ENCODE measurements around the gene NKAPD1. TPM values are rescaled to one million over a fixed set of nuclear protein-coding genes. Genes with fewer than 3 reads are reported as not detected.

The NKAPD1 gene
- total RNA-seq, 1 experiment from 2014 or later: 19.4 TPM

DNA sequence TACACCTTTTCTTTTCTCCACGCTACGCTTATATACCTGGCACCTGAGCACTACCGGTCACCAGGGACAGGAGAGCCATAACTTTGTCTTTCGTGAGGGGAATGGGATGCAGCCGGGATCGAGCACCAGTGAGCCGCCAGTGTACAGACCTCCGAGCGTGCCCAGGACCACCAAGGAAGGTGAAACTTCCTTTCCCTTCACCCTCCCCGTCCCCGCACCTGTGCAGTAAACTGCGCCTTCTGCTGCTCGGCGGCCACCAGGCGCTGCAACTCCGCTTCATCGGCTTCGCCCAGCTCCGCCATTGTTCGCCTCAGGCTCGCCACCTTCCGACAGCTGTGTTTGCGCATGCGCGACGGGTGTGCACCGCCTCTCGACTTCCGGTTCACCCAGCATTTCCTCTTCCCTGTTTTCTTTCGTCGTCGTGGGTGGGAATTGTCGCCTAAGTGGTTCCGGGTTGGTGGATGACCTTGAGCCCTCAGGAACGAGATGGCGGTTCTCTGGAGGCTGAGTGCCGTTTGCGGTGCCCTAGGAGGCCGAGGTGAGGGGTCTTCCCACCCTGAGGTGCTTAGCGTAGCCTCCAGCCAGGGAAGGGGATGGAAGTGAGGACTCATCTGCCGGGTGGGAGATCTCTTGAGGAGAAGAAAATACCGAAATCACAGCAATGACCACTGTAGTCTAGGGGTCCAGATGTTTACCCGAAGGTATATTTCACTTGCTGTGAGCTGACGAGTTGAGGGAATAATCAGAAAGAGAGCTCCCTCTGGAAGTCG, 12.5 kb downstream of the NKAPD1 start, which contains the start of the genes SDHD and TIMM8B (continued):
- peak; percentile 73 for TF ChIP-seq SIN3A (IDR thresholded peaks at IDR 0.05; ENCODE audit: low read depth)
- TF ChIP-seq FOSL1 (IDR thresholded peaks at IDR 0.05; ENCODE audit: low read depth): no peak

DNA sequence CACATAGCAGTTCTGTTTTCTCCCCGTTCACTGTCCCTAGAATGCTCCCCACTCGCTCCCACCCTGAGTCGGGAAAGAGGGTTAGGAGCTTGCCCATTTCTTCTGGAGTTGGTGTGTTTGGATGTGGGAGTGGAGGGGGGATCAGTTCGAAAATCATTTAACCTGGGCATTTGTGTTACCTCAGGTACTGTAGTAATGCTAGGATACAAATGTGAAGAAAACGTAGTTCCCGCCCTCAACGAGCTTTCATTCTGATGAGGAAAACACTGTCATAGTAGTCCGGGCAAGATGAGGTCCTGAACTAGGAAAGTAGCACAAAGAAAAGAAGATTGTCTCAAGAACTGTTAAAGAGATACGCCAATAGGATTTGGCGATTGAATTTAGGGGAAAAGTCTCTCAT, 13.1 kb downstream of the NKAPD1 start:
- ChIA-PET RAD21 (ENCODE audit: low non-redundant PET in 1 of 2, low total read pairs in 2 of 2, uncharacterized antibody in 2 of 2, unreplicated experiment in 2 of 2) (no interaction called here), POLR2A (interaction anchor here (1.0 to 1.3 kb wide), 2 partner anchors 13 to 132 kb away, joined by 3 to 4 read pairs; no protein-coding TSS in a partner anchor), CTCF (interaction anchor here (1.0 to 1.1 kb wide), 2 partner anchors 26 to 193 kb away, joined by 3 read pairs; no protein-coding TSS in a partner anchor)
- Histone ChIP-seq H3K9me2 (ENCODE audit: insufficient read depth) (no peaks in the 10 kb centered on the region), H2AFZ (ENCODE audit: low read depth, low read length, poor library complexity, severe bottlenecking) (no peak overlapping the region), H3K9ac (ENCODE audit: low read length) (peak overlapping the region; percentile 97), H3K27ac (ENCODE audit: low read depth, low read length) (peak overlapping the region; percentile 65), H3K27me3 (ENCODE audit: insufficient read depth, low read length) (no peaks in the 10 kb centered on the region), H3K4me3 (replicated peaks in 1 of 2; ENCODE audit: low read depth in 1 of 2, low read length in 2 of 2) (peak overlapping the region; percentile 87 to 93), H4K20me1 (ENCODE audit: insufficient read depth) (no peaks in the 10 kb centered on the region), H3K79me2 (ENCODE audit: insufficient read depth, low read length) (peaks cover 82% of the 10 kb centered on the region), H3K4me1 (ENCODE audit: control insufficient read depth in 1 of 2, insufficient read depth in 2 of 2, low read length in 2 of 2) (peaks cover 0 to 15% of the 10 kb centered on the region in 2 experiments; a peak in 2 of 4 replicates), H3K4me2 (ENCODE audit: low read length) (peak overlapping the region; percentile 79), H3K9me3 (ENCODE audit: control insufficient read depth in 1 of 2, insufficient read depth in 1 of 2, low read depth in 1 of 2, low read length in 2 of 2) (no peaks in the 10 kb centered on the region), H3K36me3 (ENCODE audit: control insufficient read depth in 1 of 2, insufficient read depth in 2 of 2, low read length in 2 of 2) (peaks cover 49 to 50% of the 10 kb centered on the region in 2 experiments)
- no peak for DNase-seq (ENCODE audit: low read depth, low spot score)
- TF ChIP-seq, protein P1, sequence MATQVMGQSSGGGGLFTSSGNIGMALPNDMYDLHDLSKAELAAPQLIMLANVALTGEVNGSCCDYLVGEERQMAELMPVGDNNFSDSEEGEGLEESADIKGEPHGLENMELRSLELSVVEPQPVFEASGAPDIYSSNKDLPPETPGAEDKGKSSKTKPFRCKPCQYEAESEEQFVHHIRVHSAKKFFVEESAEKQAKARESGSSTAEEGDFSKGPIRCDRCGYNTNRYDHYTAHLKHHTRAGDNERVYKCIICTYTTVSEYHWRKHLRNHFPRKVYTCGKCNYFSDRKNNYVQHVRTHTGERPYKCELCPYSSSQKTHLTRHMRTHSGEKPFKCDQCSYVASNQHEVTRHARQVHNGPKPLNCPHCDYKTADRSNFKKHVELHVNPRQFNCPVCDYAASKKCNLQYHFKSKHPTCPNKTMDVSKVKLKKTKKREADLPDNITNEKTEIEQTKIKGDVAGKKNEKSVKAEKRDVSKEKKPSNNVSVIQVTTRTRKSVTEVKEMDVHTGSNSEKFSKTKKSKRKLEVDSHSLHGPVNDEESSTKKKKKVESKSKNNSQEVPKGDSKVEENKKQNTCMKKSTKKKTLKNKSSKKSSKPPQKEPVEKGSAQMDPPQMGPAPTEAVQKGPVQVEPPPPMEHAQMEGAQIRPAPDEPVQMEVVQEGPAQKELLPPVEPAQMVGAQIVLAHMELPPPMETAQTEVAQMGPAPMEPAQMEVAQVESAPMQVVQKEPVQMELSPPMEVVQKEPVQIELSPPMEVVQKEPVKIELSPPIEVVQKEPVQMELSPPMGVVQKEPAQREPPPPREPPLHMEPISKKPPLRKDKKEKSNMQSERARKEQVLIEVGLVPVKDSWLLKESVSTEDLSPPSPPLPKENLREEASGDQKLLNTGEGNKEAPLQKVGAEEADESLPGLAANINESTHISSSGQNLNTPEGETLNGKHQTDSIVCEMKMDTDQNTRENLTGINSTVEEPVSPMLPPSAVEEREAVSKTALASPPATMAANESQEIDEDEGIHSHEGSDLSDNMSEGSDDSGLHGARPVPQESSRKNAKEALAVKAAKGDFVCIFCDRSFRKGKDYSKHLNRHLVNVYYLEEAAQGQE (IDR thresholded peaks at IDR 0.05; ENCODE audit: low read depth): no peak
- TF ChIP-seq POLR2A (IDR thresholded peaks at IDR 0.05; ENCODE audit: borderline replicate concordance, extremely low read depth, insufficient read depth, insufficient read length) (no peak), SRF (IDR thresholded peaks at IDR 0.05; ENCODE audit: low read depth) (no peak), SP1 (IDR thresholded peaks at IDR 0.05; ENCODE audit: low read depth) (no peak), JUND (IDR thresholded peaks at IDR 0.05) (no peak), POLR2AphosphoS5 (IDR thresholded peaks at IDR 0.05; ENCODE audit: low read depth, low read length) (no peak), YY1 (IDR thresholded peaks at IDR 0.05; ENCODE audit: extremely low read depth, insufficient replicate concordance, low read depth, low read length) (no peak), ZFX (IDR thresholded peaks at IDR 0.05) (no peak), EGR1 (IDR thresholded peaks at IDR 0.05; ENCODE audit: low read depth) (no peak), TCF7L2 (IDR thresholded peaks at IDR 0.05; ENCODE audit: borderline replicate concordance, extremely low read depth, insufficient read depth, insufficient read length) (no peak), EZH2 (IDR thresholded peaks at IDR 0.05) (no peak), ELF1 (IDR thresholded peaks at IDR 0.05; ENCODE audit: borderline replicate concordance, low read depth) (no peak), EZH2phosphoT487 (IDR thresholded peaks at IDR 0.05; ENCODE audit: borderline replicate concordance) (no peak), FOSL1 (IDR thresholded peaks at IDR 0.05; ENCODE audit: low read depth) (no peak)
- TF ChIP-seq, protein P2, sequence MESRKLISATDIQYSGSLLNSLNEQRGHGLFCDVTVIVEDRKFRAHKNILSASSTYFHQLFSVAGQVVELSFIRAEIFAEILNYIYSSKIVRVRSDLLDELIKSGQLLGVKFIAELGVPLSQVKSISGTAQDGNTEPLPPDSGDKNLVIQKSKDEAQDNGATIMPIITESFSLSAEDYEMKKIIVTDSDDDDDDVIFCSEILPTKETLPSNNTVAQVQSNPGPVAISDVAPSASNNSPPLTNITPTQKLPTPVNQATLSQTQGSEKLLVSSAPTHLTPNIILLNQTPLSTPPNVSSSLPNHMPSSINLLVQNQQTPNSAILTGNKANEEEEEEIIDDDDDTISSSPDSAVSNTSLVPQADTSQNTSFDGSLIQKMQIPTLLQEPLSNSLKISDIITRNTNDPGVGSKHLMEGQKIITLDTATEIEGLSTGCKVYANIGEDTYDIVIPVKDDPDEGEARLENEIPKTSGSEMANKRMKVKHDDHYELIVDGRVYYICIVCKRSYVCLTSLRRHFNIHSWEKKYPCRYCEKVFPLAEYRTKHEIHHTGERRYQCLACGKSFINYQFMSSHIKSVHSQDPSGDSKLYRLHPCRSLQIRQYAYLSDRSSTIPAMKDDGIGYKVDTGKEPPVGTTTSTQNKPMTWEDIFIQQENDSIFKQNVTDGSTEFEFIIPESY (IDR thresholded peaks at IDR 0.05; ENCODE audit: extremely low read depth, insufficient replicate concordance, low read length): no peak
- BruUV-seq (replicated peaks): TSS peak; percentile 44
- ATAC-seq: peak; percentile 24
- intact Hi-C loops (cut with micrococcal nuclease): loop anchor here (2.0 to 5.0 kb wide), 3 partner anchors 155 to 208 kb away; partner anchors contain the start of genes CFAP68 and FDXACB1
